Activated CD4-positive, CD25-positive, alpha-beta regulatory T cell treated with anti-CD3 and anti-CD28 coated beads, Interleukin-2, amount 50 U/mL, for 16 hours (primary cell): ENCODE data around the gene G6PC1.
"Not testable (repeated sequence)": the region's sequence is repeated elsewhere in the genome, so short reads cannot be mapped to it uniquely, and the experiment has no call there.

ENCODE experiments used
- DNase-seq: peaks from one replicate; pipeline ENCODE4 v3.0.0-alpha.2; 2020; ENCODE audit warnings: low read depth, low spot score

G6PC1 gene

GRCh38 chr17:42901535-42902229 lies 1.1 kb downstream of the G6PC1 start:
- DNase-seq: no peak

DNA sequence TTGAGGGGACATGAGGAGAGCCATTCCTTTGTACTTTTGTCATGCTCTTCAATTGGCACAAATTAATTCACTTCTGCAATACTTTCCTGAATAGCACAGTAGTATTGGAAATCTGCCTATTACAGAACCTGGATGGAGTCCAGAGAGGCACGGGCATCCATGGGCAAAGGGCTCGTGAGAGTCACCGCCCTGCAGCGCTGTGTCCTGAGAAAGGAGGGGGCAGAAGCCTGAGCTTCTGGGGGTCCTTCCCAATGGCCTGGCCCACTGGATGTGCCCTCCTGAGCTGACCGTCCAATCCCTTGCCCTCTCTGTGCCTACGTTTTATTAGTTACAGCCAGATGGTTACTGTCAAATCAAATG lies 3.5 kb downstream of the G6PC1 start:
- no peak for DNase-seq

GRCh38 chr17:42906772-42907446 lies 6.3 kb downstream of the G6PC1 start:
- DNase-seq: no peak

- no peak for DNase-seq
Measured at GRCh38 chr17:42908872-42909700, 8.5 kb downstream of the G6PC1 start.

GRCh38 chr17:42913522-42913921 lies 12.9 kb downstream of the G6PC1 start:
- no peak for DNase-seq

GRCh38 chr17:42913981-42914617 lies 13.5 kb downstream of the G6PC1 start:
- DNase-seq: no peak

DNA sequence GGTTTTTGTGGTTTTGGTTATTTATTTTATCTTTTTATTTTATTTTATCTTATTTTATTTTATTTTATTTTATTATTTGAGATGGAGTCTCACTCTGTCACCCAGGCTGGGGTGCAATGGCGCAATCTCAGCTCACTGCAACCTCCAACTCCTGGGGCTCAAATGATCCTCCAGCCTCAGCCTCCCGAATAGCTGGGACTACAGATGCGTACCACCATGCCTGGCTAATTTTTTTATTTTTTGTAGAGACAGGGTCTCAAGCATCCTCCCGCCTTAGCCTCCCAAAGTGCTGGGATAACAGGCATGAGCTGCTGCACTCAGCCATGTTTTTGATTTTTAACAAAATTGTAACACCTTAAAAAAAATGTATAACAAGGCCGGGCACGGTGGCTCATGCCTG lies 14.7 kb downstream of the G6PC1 start:
- not testable (repeated sequence) for DNase-seq

- DNase-seq: not testable (repeated sequence)
Measured at GRCh38 chr17:42916388-42917235, 16.0 kb downstream of the G6PC1 start.

DNA sequence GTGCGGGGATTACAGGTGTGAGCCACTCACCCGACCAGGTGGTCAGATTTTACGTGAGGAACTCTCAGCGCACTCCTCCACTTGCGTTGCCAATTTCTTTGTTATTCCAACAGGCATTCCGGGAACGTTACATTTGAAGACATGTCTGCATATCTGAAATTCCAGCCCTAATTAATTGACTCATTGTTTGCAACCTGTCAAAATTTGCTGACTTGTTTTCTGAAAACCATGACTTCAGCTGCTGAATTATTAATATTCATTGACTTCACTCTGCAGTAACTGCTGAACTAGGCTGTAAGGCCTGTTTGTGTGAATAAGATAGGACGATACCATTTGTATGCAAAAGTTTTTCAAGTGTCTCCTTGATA lies 16.6 kb downstream of the G6PC1 start:
- no peak for DNase-seq

DNA sequence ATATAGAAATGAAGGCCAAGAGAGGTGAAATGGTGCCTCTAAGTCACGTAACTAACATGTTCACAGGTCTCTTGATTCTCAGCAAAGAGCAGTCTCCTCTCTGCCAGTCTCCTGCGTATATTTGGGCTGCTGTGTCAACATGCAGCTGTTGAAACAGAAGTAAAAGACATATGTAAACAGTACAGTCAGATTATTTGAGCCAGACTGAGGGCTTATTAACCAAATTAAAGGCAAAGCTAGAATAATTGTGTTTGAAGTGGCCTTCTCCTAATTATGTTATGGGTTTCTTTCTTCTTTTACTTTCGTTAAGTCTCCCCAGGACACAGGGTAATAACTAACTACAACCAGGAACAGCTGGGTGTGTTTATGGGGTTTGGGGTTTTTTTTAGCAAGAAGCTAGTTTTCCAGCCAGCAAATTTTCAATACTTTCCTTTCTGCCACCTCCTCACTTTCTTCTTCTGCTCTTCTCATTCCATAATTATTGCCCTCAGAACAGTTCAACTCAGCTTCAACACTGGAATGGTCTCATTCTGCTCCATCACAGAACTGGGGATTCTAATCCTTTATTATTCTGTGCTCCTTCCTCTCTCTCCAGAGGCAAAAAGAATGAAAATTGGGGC lies 18.4 kb downstream of the G6PC1 start:
- DNase-seq: no peak

- not testable (repeated sequence) for DNase-seq
Measured at GRCh38 chr17:42919522-42920077, 19.0 kb downstream of the G6PC1 start.

GRCh38 chr17:42920106-42920900 lies 19.7 kb downstream of the G6PC1 start:
- DNase-seq: no peak

GRCh38 chr17:42920922-42921321 lies 20.3 kb downstream of the G6PC1 start:
- DNase-seq: no peak

- no peak for DNase-seq
Measured at GRCh38 chr17:42922294-42922693, 21.7 kb downstream of the G6PC1 start.

GRCh38 chr17:42923472-42923871 lies 22.9 kb downstream of the G6PC1 start:
- not testable (repeated sequence) for DNase-seq

- no peak for DNase-seq
Measured at GRCh38 chr17:42924891-42925290, 24.3 kb downstream of the G6PC1 start.

DNA sequence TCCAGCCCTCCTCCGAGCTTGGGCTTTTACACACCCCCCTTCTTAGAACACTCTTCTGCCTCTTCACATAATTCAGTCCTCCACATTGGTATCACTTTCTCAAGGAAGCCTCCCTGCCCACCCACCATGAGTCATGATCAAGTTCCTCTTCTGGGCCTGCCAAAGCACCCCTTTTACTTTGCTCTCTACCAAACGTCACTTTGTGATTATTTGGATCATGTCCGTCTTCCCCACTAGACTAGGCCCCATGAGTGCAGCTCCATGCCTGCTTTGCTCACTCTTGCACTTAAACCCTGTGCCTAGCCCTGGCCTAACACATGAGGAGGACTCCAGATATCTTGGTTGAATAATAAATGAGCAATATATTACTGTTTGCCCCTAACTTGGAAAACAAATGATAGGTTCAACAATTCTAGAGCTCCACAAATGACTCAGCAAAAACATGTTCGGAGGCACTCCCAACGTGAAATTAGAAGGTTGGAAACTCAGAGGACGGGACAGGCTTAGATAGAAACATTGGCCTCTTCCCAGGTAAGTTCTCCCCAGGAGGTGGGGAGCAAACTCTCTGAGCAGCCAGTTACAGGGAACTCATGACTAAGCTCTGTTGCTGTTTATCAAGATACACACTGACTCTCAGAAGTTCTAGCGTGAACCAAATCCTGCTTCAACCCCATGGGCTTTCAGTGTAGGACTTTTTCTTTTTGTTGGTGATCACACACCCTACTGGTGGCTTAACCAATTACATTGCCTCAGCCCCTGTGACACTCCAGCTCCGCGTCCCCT lies 28.3 kb downstream of the G6PC1 start:
- DNase-seq: no peak

DNA sequence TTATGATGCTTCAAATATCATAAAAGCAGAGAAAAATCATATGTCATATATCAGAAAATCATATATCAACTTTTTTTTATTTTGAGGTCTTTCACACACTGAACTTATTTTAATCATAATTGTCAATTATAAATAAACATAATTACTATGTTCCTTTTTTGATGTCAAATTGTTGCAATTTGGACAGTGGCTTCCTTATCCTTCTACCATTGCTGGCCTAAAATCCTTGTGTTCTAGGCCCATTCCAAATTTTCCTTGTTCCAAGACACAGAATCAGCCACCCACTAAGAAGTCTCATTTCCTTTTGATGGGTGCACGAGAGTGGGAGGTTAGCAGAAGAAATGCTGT lies 28.9 kb downstream of the G6PC1 start:
- no peak for DNase-seq
